Loucy (cell line): ENCODE results near the gene SGMS1.

Experiments
- CTCF ChIP-seq: fragments of 200-600 bp; sonication (generic); conservative IDR thresholded peaks from 2 replicates; pipeline ENCODE4 v1.5.1; 2014; ENCODE audit warnings: mild to moderate bottlenecking, antibody characterized with exemption, low read length
- EZH2phosphoT487 ChIP-seq: fragments of 200-600 bp; IDR thresholded peaks from 2 replicates; pipeline ENCODE4 v1.6.1; 2018; ENCODE audit warnings: antibody characterized with exemption, mild to moderate bottlenecking, moderate library complexity, borderline replicate concordance

GRCh38 chr10:50349554-50349953, 274.2 kb downstream of the SGMS1 start:
- no peak for TF ChIP-seq CTCF
- no peak for TF ChIP-seq EZH2phosphoT487
